CD1c-positive myeloid dendritic cell (primary cell): ENCODE measurements around the gene LMAN2.
A peak's percentile ranks its signal among the peaks of the same experiment; 100 is the strongest.

Source experiments
- DNase-seq: peaks from one replicate; pipeline ENCODE4 v3.0.0-alpha.2; 2016; ENCODE audit errors: extremely low spot score

The LMAN2 gene

GRCh38 chr5:177351392-177352329, at the start of gene LMAN2:
TSS of gene LMAN2 (minus strand) at chr5:177351668. CDS start at chr5:177351647, 21 bp downstream.
- peak; percentile 97 for DNase-seq

GRCh38 chr5:177399997-177400868, 48.8 kb upstream of the LMAN2 start, which contains the start of gene PFN3:
TSS of gene PFN3 (minus strand) at chr5:177400661. CDS start at chr5:177400576, 85 bp downstream.
- no peak for DNase-seq

GRCh38 chr5:177397875-177398390, 46.5 kb upstream of the LMAN2 start:
- DNase-seq, result no peak

GRCh38 chr5:177396807-177397206, 45.3 kb upstream of the LMAN2 start:
- no peak for DNase-seq

GRCh38 chr5:177396078-177396477, 44.6 kb upstream of the LMAN2 start:
- no peak for DNase-seq

GRCh38 chr5:177393990-177394389, 42.5 kb upstream of the LMAN2 start:
- DNase-seq, result no peak

GRCh38 chr5:177393206-177393765, 41.8 kb upstream of the LMAN2 start:
- DNase-seq, result no peak

GRCh38 chr5:177392765-177393164, 41.3 kb upstream of the LMAN2 start:
- DNase-seq, result no peak

GRCh38 chr5:177390363-177391300, 39.2 kb upstream of the LMAN2 start:
- peak; percentile 92 for DNase-seq

GRCh38 chr5:177389241-177390169, 38.0 kb upstream of the LMAN2 start:
- DNase-seq, result peak; percentile 89

GRCh38 chr5:177388521-177389052, 37.1 kb upstream of the LMAN2 start:
- DNase-seq, result no peak

- no peak for DNase-seq
Observed at GRCh38 chr5:177387405-177387804, 35.9 kb upstream of the LMAN2 start.

- no peak for DNase-seq
Observed at GRCh38 chr5:177386542-177386941, 35.1 kb upstream of the LMAN2 start.

GRCh38 chr5:177385720-177386119, 34.3 kb upstream of the LMAN2 start:
- DNase-seq, result no peak

GRCh38 chr5:177384134-177384533, 32.7 kb upstream of the LMAN2 start, which contains the start of gene SLC34A1:
TSS of gene SLC34A1 (plus strand) at chr5:177384434. CDS start at chr5:177385742, 1,308 bp downstream.
- DNase-seq, result no peak

GRCh38 chr5:177383181-177383580, 31.7 kb upstream of the LMAN2 start:
- no peak for DNase-seq

GRCh38 chr5:177382423-177383029, 31.1 kb upstream of the LMAN2 start:
- DNase-seq, result peak; percentile 24

GRCh38 chr5:177380805-177381126, 29.3 kb upstream of the LMAN2 start:
- no peak for DNase-seq
